B cell (primary cell): ENCODE data around the gene SEZ6L2. TPM values are rescaled to one million over a fixed set of nuclear protein-coding genes. Genes with fewer than 3 reads are reported as not detected.

Experiments
- ATAC-seq: fragments of 200-7000 bp; cut with Tn5 transposase; one replicate; pipeline ENCODE4 v1.10.0; 2021; ENCODE audit warnings: low read depth, mild to moderate bottlenecking, moderate number of reproducible peaks, moderate library complexity
- CTCF ChIA-PET: fragments of 350-600 bp; sonication (Branson Sonifier 250); formaldehyde crosslinking; loops from one replicate; lab custom pipeline; 2021; ENCODE audit warnings: antibody characterized with exemption, inconsistent platforms; lab: Charles Lee
- POLR2A ChIA-PET: fragments of 350-600 bp; sonication (Branson Sonifier 250); formaldehyde crosslinking; loops from one replicate; lab custom pipeline; 2021; ENCODE audit warnings: antibody characterized with exemption; lab: Charles Lee
- DNase-seq: peaks from one replicate; pipeline ENCODE4 v3.0.0; 2013
- H2AFZ ChIP-seq: 2 replicates; pipeline ENCODE4 v1.6.1; 2012; ENCODE audit warnings: mild to moderate bottlenecking, low read depth, low read length; ENCODE audit not compliant: insufficient read depth, poor library complexity, severe bottlenecking
- H3K27ac ChIP-seq, 2 donors: 1 replicate in 1 of 2; 2 replicates in 1 of 2; pipeline ENCODE4 v1.5.1; 2012 to 2013; ENCODE audit warnings: low read length in 2 of 2, mild to moderate bottlenecking in 2 of 2, moderate library complexity in 1 of 2
- H3K27me3 ChIP-seq, 4 experiments: fragments of 200-600 bp in 1 of 4; sonication (generic) in 1 of 4; replicated peaks in 1 of 4; 1 replicate in 2 of 4; 2 replicates in 2 of 4; pipeline versions ENCODE4 v1.6.1 to v1.7.0; 2013 to 2016; ENCODE audit warnings: low read length in 3 of 4, mild to moderate bottlenecking in 2 of 4, mixed read lengths in 1 of 4, moderate library complexity in 1 of 4; ENCODE audit not compliant: insufficient read depth in 4 of 4, control insufficient read depth in 3 of 4; ENCODE audit errors: control extremely low read depth in 1 of 4
- H3K36me3 ChIP-seq, 2 experiments: replicated peaks in 1 of 2; 1 replicate in 1 of 2; 2 replicates in 1 of 2; pipeline versions ENCODE4 v1.6.1 to v1.7.1; 2013; ENCODE audit warnings: low read length in 1 of 2; ENCODE audit not compliant: insufficient read depth in 2 of 2, control insufficient read depth in 1 of 2; ENCODE audit errors: control extremely low read depth in 1 of 2, extremely low read depth in 1 of 2
- H3K4me1 ChIP-seq, 2 donors: fragments of 200-600 bp in 1 of 2; sonication (generic) in 1 of 2; 1 replicate in 1 of 2; 2 replicates in 1 of 2; pipeline versions ENCODE4 v1.5.1 to v1.6.1; 2013 to 2017; ENCODE audit warnings: low read length in 2 of 2; ENCODE audit not compliant: control insufficient read depth in 2 of 2, insufficient read depth in 2 of 2
- H3K4me2 ChIP-seq: replicated peaks from 2 replicates; pipeline ENCODE3; 2012; ENCODE audit warnings: mild to moderate bottlenecking, low read depth, low read length; ENCODE audit not compliant: poor library complexity, severe bottlenecking
- H3K4me3 ChIP-seq, 5 experiments: fragments of 200-600 bp in 1 of 5; sonication (generic) in 1 of 5; 1 replicate in 3 of 5; 2 replicates in 2 of 5; pipeline versions ENCODE4 v1.5.1 to v1.7.0; 2011 to 2016; ENCODE audit warnings: low read length in 4 of 5, mild to moderate bottlenecking in 4 of 5, low read depth in 2 of 5, control low read depth in 1 of 5, moderate library complexity in 1 of 5; ENCODE audit not compliant: insufficient read depth in 1 of 5; ENCODE audit errors: control extremely low read depth in 1 of 5, extremely low read depth in 1 of 5
- H3K79me2 ChIP-seq: fragments of 200-600 bp; sonication (generic); one replicate; pipeline ENCODE4 v1.6.0; 2016; ENCODE audit warnings: low read length; ENCODE audit not compliant: control insufficient read depth, insufficient read depth
- H3K9ac ChIP-seq: fragments of 200-600 bp; sonication (generic); 2 replicates; pipeline ENCODE4 v1.6.1; 2017; ENCODE audit warnings: mild to moderate bottlenecking, low read length, moderate library complexity
- H3K9me3 ChIP-seq, 3 donors: one replicate each; pipeline versions ENCODE4 v1.6.1 to v1.7.1; 2013; ENCODE audit warnings: low read length in 2 of 3; ENCODE audit not compliant: control insufficient read depth in 2 of 3, insufficient read depth in 1 of 3; ENCODE audit errors: control extremely low read depth in 1 of 3
- H4K20me1 ChIP-seq: 2 replicates; pipeline ENCODE4 v1.6.0; 2012; ENCODE audit warnings: mild to moderate bottlenecking, low read length; ENCODE audit not compliant: insufficient read depth, control insufficient read depth, poor library complexity, severe bottlenecking
- H3K27ac Mint-ChIP-seq: one replicate; pipeline ENCODE4 v1.8.0; 2021; ENCODE audit warnings: mixed read lengths
- H3K27me3 Mint-ChIP-seq: one replicate; pipeline ENCODE4 v1.8.0; 2021; ENCODE audit warnings: mixed read lengths
- H3K4me1 Mint-ChIP-seq: one replicate; pipeline ENCODE4 v1.8.0; 2021; ENCODE audit warnings: mixed read lengths
- H3K4me3 Mint-ChIP-seq: one replicate; pipeline ENCODE4 v1.8.0; 2021; ENCODE audit warnings: mixed read lengths
- H3K9me3 Mint-ChIP-seq: one replicate; pipeline ENCODE4 v1.8.0; 2022; ENCODE audit warnings: mixed read lengths; ENCODE audit not compliant: insufficient read depth
- CTCF ChIP-seq: fragments of 200-600 bp; IDR thresholded peaks from one replicate; pipeline ENCODE4 v1.8.0; 2022; ENCODE audit warnings: antibody characterized with exemption, mild to moderate bottlenecking
- EZH2 ChIP-seq: IDR thresholded peaks from 2 replicates; pipeline ENCODE4 v1.6.1; 2012; ENCODE audit warnings: borderline replicate concordance, low read depth, mild to moderate bottlenecking, moderate library complexity, low read length; ENCODE audit not compliant: insufficient read depth, poor library complexity, severe bottlenecking
- WGBS: methylation state at CpG from one replicate; pipeline ENCODE4 v1.1.5; 2013; ENCODE audit warnings: missing lambda C conversion rate; ENCODE audit not compliant: insufficient coverage; 5-methylcytosine and 5-hydroxymethylcytosine counted together
- intact Hi-C: fragments of 100-400 bp; cut with micrococcal nuclease; formaldehyde crosslinking; loops from one replicate; pipeline ENCODE4 v1.10.0; 2022
- polyA plus RNA-seq: library from polyadenylated mRNA; depleted of rRNA; stranded (reverse); fragments of >200 nt; gene quantifications from 2 replicates; pipeline ENCODE4 v1.2.3, GENCODE V29; 2012
- total RNA-seq, 2 donors: library from RNA; stranded (reverse); fragments of 120-200 nt in 1 of 2; gene quantifications; 1 replicate in 1 of 2; 2 replicates in 1 of 2; pipeline versions ENCODE4 v1.2.3 to v1.2.4, GENCODE V29; 2013 to 2022

SEZ6L2 gene
- total and polyA plus RNA-seq, 2 donors (not counting 1 experiment from before 2014, with no cell fraction given) = 0.10 TPM; not detected in 1

DNA sequence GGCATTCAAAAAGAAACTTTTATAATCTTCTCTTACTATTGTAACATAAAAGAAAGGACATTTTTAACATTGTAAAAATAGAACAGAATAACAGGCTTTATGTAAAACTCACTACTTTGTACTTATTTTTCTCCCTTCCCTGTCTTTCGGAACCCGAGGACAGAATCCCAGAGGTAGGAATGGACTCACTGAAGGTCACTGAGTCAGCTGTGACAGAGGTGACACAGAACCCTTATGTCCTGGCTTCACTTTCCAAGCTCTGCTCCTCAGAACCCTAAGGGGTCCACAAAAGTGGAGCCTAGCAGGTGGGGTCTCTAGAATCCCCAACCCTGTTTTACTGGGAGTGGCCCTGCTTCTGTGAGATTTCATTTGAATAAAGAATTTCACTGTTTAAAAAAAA is 23.0 kb upstream of the SEZ6L2 start:
- 100% methylated on average over 2 of the region's 2 CpGs for WGBS

DNA sequence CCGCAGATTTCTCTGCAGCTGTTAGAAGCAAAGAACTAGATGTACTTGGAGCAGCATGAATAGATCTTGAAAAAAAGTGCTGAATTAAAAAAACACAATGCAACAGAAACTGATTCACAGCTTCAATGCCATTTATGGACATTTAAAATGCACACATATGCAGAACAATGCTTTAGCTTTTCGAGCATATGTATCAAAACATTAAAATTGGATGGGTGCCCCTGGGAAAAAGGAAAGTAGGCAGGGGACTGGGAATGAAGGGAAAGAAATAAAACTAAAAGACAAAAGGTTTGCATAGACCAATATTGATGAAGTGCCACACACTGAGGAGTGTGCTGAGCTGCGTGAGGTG is 21.7 kb upstream of the SEZ6L2 start:
- DNase-seq = no peak
- no peaks in the 10 kb centered on the region for H3K9me3 ChIP-seq
- CTCF ChIA-PET = interaction anchor here (0.9 kb wide), 1 partner anchor 73 kb away, joined by 3 read pairs; no protein-coding TSS in a partner anchor
- POLR2A ChIA-PET = no interaction called here
- H3K36me3 ChIP-seq = peaks cover 6 to 55% of the 10 kb centered on the region in 2 experiments
- H3K27me3 ChIP-seq = no peaks in the 10 kb centered on the region
- Mint-ChIP-seq H3K4me1 (peaks cover 12% of the 10 kb centered on the region), H3K9me3 (no peaks in the 10 kb centered on the region), H3K4me3 (no peak overlapping the region), H3K27me3 (no peaks in the 10 kb centered on the region), H3K27ac (no peak overlapping the region)
- no peak overlapping the region for H2AFZ ChIP-seq
- peaks cover 36% of the 10 kb centered on the region for H3K79me2 ChIP-seq
- no peak overlapping the region for H3K4me2 ChIP-seq
- H3K9ac ChIP-seq = no peak overlapping the region
- H4K20me1 ChIP-seq = peaks cover 26% of the 10 kb centered on the region
- ATAC-seq = no peak
- no peak overlapping the region for H3K4me3 ChIP-seq
- intact Hi-C loops = loop anchor here (10.0 kb wide), 1 partner anchor 326 kb away; no protein-coding TSS in a partner anchor
- no peak for TF ChIP-seq EZH2
- no peak for TF ChIP-seq CTCF
- WGBS = 100% methylated on average over 3 of the region's 3 CpGs
- no peak overlapping the region for H3K27ac ChIP-seq
- H3K4me1 ChIP-seq = peaks cover 7 to 10% of the 10 kb centered on the region in 2 donors

More for the DNA sequence above, 23.0 kb upstream of the SEZ6L2 start:
- Histone ChIP-seq H3K4me1 (peaks cover 14 to 21% of the 10 kb centered on the region in 2 donors), H3K9ac (no peak overlapping the region), H2AFZ (no peak overlapping the region), H3K27me3 (no peaks in the 10 kb centered on the region), H3K9me3 (no peaks in the 10 kb centered on the region), H3K79me2 (peaks cover 36% of the 10 kb centered on the region), H4K20me1 (peaks cover 26% of the 10 kb centered on the region), H3K4me2 (no peak overlapping the region), H3K36me3 (peaks cover 6 to 48% of the 10 kb centered on the region in 2 experiments), H3K4me3 (no peak overlapping the region), H3K27ac (no peak overlapping the region)
- intact Hi-C loops = loop anchor here (10.0 kb wide), 1 partner anchor 328 kb away; no protein-coding TSS in a partner anchor
- POLR2A ChIA-PET = interaction anchor here (0.6 kb wide), 1 partner anchor 1053 kb away, joined by 5 read pairs; no protein-coding TSS in a partner anchor
- Mint-ChIP-seq H3K4me1 (peaks cover 25% of the 10 kb centered on the region), H3K27ac (no peak overlapping the region), H3K27me3 (no peaks in the 10 kb centered on the region), H3K9me3 (no peaks in the 10 kb centered on the region), H3K4me3 (no peak overlapping the region)
- CTCF ChIA-PET = no interaction called here
- DNase-seq = no peak
- ATAC-seq = no peak
- TF ChIP-seq EZH2 (no peak), CTCF (no peak)
